ENCODE results near the gene SLX4IP. TPM values are rescaled to one million over a fixed set of nuclear protein-coding genes. Genes with fewer than 3 reads are reported as not detected.

The SLX4IP gene
- total and polyA plus RNA-seq, 2 of the 13 experiments (the other 11 are each of a cell fraction or from before 2014, with no cell fraction given) = 3.6 to 7.3 TPM

GRCh38 chr20:10463622-10464021 lies 28.5 kb downstream of the SLX4IP start (continued):
- peak; percentile 23; the same call in 1 of the 2 replicates for TF ChIP-seq SIX1 (CRISPR knock-in tag; IDR thresholded peaks at IDR 0.05; ENCODE audit: borderline replicate concordance)
- no peak; the same call in 1 of the 2 replicates for TF ChIP-seq MLX (CRISPR knock-in tag; IDR thresholded peaks at IDR 0.05)
- no peak for TF ChIP-seq MAF1 (CRISPR knock-in tag; IDR thresholded peaks at IDR 0.05; ENCODE audit: borderline replicate concordance)
- no peak for TF ChIP-seq ZNF768 (CRISPR knock-in tag; IDR thresholded peaks at IDR 0.05)
- TF ChIP-seq E2F2 (CRISPR knock-in tag; IDR thresholded peaks at IDR 0.05; ENCODE audit: borderline replicate concordance) = no peak
- TF ChIP-seq BATF2 (CRISPR knock-in tag; IDR thresholded peaks at IDR 0.05) = no peak
- no peak for TF ChIP-seq SRSF9 (IDR thresholded peaks at IDR 0.05; ENCODE audit: borderline replicate concordance, insufficient read depth, low read depth, low read length, poor library complexity, severe bottlenecking)
- no peak for TF ChIP-seq DR1 (CRISPR knock-in tag; IDR thresholded peaks at IDR 0.05)
- TF ChIP-seq CERS6 (CRISPR knock-in tag; IDR thresholded peaks at IDR 0.05) = no peak
- TF ChIP-seq ZNF556 (CRISPR knock-in tag; IDR thresholded peaks at IDR 0.05; ENCODE audit: borderline replicate concordance) = no peak
- TF ChIP-seq KDM6A (CRISPR knock-in tag; IDR thresholded peaks at IDR 0.05; ENCODE audit: low read depth) = no peak
- no peak for TF ChIP-seq TRAFD1 (CRISPR knock-in tag; IDR thresholded peaks at IDR 0.05; ENCODE audit: borderline replicate concordance)
- no peak for TF ChIP-seq SCMH1 (CRISPR knock-in tag; IDR thresholded peaks at IDR 0.05; ENCODE audit: borderline replicate concordance)
- no peak for TF ChIP-seq TAF15 (IDR thresholded peaks at IDR 0.05; ENCODE audit: low read depth, low read length, poor library complexity, severe bottlenecking)
- TF ChIP-seq THAP9 (CRISPR knock-in tag; IDR thresholded peaks at IDR 0.05; ENCODE audit: borderline replicate concordance) = no peak
- TF ChIP-seq ZNF34 (CRISPR knock-in tag; IDR thresholded peaks at IDR 0.05; ENCODE audit: borderline replicate concordance) = no peak
- no peak for TF ChIP-seq ZMAT3 (CRISPR knock-in tag; conservative IDR thresholded peaks at IDR 0.05)
- TF ChIP-seq RNF219 (CRISPR knock-in tag; IDR thresholded peaks at IDR 0.05) = peak; percentile 68; the same call in 1 of the 2 replicates
- TF ChIP-seq SIN3B (IDR thresholded peaks at IDR 0.05; ENCODE audit: low read length) = no peak
- no peak for TF ChIP-seq MEIS2 (CRISPR knock-in tag; IDR thresholded peaks at IDR 0.05)
